D721Med (cell line): ENCODE data around the gene TMEM97.

Experiments used
- DNase-seq: peaks from one replicate; pipeline ENCODE4 v3.0.0; 2011; ENCODE audit warnings: low spot score; ENCODE audit not compliant: insufficient read length
- FAIRE-seq: peaks from 2 replicates; lab custom pipeline; 2011; peaks lifted over from hg19 to GRCh38; lab: Jason Lieb, UNC
- TF ChIP-seq, protein P1 (sequence below): IDR thresholded peaks from 2 replicates; pipeline ENCODE4 v1.5.1; 2012; ENCODE audit warnings: mild to moderate bottlenecking, control low read depth; ENCODE audit not compliant: insufficient read depth; ENCODE audit errors: missing control alignments

Gene TMEM97

DNA sequence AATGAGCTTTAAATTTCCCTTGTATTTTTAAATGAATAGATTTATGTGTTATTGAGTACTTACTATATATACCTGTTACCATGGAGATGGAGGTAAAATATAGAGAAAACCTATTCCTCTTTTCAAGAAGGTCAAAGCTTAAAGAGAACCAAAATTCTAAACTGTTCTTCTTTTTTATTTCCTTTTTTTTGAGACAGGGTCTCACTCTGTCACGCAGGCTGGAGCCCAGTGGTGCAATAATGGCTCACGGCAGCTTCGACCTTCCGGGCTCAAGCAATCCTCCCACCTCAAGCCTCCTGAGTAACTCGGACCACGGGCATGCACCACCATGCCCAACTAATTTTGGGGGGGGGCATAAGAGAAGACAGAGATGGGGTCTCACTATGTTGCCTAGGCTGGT lies 25.0 kb upstream of the TMEM97 start:
- TF ChIP-seq, protein P1, sequence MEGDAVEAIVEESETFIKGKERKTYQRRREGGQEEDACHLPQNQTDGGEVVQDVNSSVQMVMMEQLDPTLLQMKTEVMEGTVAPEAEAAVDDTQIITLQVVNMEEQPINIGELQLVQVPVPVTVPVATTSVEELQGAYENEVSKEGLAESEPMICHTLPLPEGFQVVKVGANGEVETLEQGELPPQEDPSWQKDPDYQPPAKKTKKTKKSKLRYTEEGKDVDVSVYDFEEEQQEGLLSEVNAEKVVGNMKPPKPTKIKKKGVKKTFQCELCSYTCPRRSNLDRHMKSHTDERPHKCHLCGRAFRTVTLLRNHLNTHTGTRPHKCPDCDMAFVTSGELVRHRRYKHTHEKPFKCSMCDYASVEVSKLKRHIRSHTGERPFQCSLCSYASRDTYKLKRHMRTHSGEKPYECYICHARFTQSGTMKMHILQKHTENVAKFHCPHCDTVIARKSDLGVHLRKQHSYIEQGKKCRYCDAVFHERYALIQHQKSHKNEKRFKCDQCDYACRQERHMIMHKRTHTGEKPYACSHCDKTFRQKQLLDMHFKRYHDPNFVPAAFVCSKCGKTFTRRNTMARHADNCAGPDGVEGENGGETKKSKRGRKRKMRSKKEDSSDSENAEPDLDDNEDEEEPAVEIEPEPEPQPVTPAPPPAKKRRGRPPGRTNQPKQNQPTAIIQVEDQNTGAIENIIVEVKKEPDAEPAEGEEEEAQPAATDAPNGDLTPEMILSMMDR = no peak
- FAIRE-seq (no peak), DNase-seq (no peak)

DNA sequence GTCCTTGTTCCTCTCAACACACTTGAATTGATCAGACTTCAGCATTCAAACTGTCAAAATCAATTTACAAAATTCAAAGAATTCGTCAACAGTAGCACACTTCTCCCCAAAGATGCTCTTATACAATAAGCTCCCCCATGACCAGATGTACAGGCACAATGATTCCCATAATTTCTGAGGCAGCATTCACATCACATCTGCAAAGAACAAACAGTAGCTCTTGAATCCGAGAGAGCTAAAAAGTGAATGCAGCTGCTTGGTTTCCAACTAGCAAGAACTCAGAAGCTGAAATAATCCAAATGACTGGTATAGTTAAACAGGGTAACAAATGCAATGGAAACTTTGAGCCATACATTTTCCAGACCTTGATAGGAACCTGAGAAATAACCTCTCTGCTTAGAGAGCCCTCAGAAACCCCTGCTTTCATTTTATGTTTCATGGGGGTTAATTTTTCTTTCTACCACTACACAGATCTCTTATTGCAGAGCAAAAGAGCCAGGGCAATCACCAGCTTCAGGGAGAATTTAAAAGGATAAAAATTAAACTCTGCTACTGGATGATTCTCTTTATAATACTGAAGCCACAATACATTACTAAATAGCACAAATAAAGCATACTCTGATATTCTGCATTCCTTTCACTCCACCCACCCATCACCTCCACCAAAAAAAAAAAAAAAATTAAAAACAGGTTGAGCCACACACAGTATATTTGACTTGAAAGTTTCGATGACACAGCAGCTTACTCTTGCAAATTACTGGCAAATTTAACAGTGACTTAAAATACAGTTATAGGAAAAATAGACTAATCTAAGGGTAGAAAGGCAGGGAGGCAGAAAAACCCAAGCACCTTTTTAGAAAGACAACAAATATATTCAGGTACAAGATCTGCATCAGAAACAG lies 23.1 kb upstream of the TMEM97 start:
- TF ChIP-seq, protein P1 = no peak
- FAIRE-seq = no peak

DNA sequence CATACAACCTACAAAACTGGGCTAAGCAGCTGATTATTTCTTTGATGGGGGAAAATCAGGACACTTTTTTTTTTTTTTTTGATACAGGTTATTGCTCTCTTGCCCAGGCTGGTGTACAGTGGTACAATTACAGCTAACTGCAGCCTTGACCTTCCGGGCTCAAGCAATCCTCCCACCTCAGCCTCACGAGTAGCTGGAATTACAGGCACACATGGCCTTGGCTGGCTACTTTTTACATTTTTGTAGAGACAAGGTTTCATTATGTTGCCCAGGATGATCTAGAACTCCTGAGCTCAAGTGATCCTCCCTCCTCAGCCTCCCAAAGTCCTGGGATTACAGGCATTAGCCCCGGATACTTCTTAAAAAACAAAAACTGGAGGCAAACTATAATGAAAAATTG lies 20.6 kb upstream of the TMEM97 start:
- no peak for FAIRE-seq

More for the DNA sequence above, 23.1 kb upstream of the TMEM97 start:
- no peak for DNase-seq

GRCh38 chr17:28306954-28307401 lies 12.0 kb upstream of the TMEM97 start:
- DNase-seq = no peak
- FAIRE-seq = no peak

More for the DNA sequence above, 20.6 kb upstream of the TMEM97 start:
- no peak for DNase-seq
- TF ChIP-seq, protein P1 = no peak

GRCh38 chr17:28313841-28314240 lies 5.2 kb upstream of the TMEM97 start:
- TF ChIP-seq, protein P1 = no peak
- DNase-seq (no peak), FAIRE-seq (no peak)

More at GRCh38 chr17:28306954-28307401, 12.0 kb upstream of the TMEM97 start:
- TF ChIP-seq, protein P1 = no peak

GRCh38 chr17:28315846-28316705 lies 2.9 kb upstream of the TMEM97 start:
- no peak for FAIRE-seq
- TF ChIP-seq, protein P1 = no peak
- no peak for DNase-seq
